GM19468 (cell line): ENCODE results near the gene TC2N.
"Not testable (repeated sequence)": the region's sequence is repeated elsewhere in the genome, so short reads cannot be mapped to it uniquely, and the experiment has no call there.

Experiments
- ATAC-seq: cut with Tn5 transposase; IDR thresholded peaks from one replicate; pipeline ENCODE4 v1.9.1; 2021; ENCODE audit warnings: mild to moderate bottlenecking, moderate library complexity, moderate number of reproducible peaks; ENCODE audit not compliant: unreplicated experiment; ENCODE audit errors: extremely low read depth

Gene TC2N

GRCh38 chr14:91774140-91775096 is 92.9 kb downstream of the TC2N start:
- no peak for ATAC-seq

DNA sequence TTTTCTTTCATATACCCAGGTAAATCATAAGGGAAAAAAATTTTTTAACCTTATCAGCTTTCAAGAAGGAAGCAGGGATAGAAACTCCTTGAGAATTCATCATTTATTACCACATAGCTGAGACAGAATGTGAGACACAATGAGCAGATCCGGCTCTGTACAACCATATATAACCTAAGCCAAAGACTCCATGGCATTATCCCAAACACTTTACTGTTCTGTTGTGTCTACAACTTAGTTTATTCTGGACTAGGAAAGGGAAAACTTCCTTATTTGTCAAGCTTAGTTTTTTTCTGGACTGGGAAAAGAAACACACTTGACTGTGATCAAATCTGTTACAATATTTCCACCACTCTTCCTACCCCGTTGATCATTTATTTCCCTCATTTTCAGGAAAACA is 97.2 kb downstream of the TC2N start:
- no peak for ATAC-seq

DNA sequence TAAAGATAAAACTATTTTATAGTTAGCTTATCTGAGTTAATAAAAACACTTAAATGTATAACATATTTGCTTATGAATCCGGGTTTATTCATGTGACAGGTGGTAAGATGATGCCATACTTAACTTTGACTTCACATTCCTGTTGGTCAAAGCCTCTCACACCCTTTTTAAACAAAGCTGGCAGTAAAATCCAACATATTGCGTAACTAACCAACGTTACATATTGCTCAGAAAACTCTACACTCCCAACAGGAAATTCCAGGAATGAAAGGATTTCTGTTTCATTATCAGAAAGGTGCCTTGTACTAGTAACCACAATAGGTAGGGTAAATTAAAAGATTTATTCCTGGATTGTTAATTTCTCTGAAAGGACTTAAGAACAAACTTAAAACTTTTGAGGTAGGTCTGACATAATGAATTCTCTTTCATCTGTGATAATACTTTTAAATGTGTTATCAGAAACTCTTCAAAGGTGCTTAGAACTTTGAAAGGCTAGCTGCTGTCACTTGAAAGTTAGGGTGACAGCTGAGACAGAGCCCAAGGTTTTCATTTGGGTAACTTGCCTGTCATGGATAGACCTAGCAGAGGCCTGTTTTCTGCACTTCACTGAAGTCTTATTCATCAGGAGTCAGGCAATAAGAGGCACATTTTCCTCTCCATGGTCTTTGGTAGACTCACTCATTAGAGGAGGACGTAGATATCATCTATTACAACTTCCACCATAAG is 111.6 kb downstream of the TC2N start:
- no peak for ATAC-seq

- no peak for ATAC-seq
Measured at GRCh38 chr14:91754819-91755218, 112.5 kb downstream of the TC2N start.

GRCh38 chr14:91754185-91754584 is 113.2 kb downstream of the TC2N start:
- no peak for ATAC-seq

DNA sequence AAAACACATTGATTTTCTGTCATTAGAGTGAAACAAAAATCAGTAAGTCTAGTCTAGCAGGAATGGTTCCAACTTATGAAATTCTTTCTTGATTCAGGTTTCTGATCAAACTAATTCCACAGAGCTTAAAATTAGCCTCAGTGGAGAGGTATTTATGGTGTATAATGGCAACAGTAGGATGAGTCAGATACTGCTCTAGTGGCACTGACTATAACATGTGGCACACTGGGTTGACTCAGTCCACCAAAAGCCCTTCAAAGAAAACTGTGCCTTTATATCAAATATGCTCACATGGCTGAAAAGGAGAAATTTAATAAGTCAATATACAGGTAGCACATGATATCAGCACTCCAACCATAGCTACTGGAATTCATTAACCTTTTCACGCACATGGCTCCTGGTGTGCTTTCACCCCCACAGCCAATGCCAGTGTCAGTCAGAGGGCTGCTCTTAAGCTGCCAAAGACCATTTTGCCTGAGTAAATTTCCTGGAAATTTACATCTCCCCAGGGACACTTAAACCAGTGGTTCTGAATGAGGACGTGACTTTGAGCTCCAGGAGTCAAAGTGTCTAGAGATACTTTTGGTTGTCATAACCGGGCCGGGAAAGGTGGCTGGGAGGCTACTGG is 113.7 kb downstream of the TC2N start:
- ATAC-seq: no peak

GRCh38 chr14:91752961-91753360 is 114.4 kb downstream of the TC2N start:
- no peak for ATAC-seq

GRCh38 chr14:91751719-91752118 is 115.6 kb downstream of the TC2N start:
- no peak for ATAC-seq

GRCh38 chr14:91750634-91751198 is 116.6 kb downstream of the TC2N start:
- no peak for ATAC-seq

DNA sequence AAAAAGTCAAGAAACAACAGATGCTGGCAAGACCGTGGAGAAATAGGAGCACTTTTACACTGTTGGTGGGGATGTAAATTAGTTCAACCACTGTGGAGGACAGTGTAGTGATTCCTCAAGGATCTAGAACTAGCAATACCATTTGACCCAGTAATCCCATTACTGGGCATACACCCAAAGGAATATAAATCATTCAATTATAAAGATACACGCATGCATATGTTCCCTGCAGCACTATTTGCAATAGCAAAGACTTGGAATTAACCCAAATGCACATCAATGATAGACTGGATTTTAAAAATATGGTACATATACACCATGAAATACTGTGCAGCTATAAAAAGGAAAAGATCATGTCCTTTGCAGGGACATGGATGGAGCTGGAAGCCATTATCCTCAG is 117.5 kb downstream of the TC2N start:
- ATAC-seq: no peak

GRCh38 chr14:91748049-91748448 is 119.3 kb downstream of the TC2N start:
- no peak for ATAC-seq

GRCh38 chr14:91745344-91745743 is 122.0 kb downstream of the TC2N start:
- ATAC-seq: no peak

DNA sequence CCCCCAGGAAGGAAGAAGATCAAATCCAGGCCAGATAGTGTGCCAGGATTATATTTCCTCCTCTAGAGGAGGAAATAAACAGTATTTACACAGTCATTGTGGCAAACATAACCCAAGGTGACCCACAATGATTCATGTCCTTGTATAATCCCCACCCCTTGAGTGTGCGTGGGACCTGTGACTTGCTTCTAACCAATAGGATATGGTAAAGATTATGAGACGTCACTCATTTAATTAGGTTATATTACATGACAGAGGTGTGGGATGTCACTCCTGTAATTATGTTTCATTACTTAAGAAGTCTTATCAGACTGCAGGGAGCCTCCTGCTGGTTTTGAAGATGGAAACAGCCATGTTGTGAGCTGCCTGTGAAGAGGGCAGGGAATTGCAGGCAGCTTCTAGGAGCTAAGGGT is 123.3 kb downstream of the TC2N start:
- no peak for ATAC-seq

DNA sequence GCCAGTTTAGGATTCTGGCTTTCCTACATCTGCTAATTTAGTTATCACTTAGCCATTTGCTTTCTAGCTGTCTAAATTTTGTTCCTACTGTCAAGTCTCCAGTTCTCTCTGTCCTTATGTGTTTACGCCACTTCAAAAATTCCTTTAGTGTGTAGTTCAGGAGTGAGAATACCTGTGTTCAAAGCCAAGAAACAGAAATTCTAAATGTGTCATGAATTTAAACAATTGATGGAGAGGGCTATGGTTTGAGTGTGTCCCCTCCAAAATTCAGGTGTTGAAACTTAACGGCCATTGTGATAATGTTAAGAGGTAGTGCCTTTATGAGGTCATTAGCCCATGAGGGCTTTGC is 124.1 kb downstream of the TC2N start:
- ATAC-seq: no peak

GRCh38 chr14:91742621-91743304 is 124.6 kb downstream of the TC2N start:
- ATAC-seq: no peak

GRCh38 chr14:91739867-91740266 is 127.5 kb downstream of the TC2N start:
- not testable (repeated sequence) for ATAC-seq

DNA sequence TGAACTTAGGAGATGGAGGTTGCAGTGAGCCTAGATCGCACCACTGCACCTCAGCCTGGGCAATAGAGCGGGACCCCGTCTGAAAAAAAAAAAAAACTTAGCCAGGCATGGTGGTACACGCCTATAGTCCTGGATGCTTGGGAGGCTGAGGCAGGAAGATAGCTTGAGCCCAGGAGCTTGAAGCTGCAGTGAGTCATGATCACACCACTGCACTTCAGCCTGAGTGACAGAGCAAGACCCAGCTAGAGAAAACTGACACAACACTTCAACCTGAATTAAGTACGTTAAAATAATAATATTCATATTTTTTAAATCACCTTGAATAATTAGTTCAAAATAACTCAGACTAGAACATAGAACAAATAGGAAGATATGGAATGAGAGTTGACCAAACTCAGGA is 129.7 kb downstream of the TC2N start:
- ATAC-seq: no peak

DNA sequence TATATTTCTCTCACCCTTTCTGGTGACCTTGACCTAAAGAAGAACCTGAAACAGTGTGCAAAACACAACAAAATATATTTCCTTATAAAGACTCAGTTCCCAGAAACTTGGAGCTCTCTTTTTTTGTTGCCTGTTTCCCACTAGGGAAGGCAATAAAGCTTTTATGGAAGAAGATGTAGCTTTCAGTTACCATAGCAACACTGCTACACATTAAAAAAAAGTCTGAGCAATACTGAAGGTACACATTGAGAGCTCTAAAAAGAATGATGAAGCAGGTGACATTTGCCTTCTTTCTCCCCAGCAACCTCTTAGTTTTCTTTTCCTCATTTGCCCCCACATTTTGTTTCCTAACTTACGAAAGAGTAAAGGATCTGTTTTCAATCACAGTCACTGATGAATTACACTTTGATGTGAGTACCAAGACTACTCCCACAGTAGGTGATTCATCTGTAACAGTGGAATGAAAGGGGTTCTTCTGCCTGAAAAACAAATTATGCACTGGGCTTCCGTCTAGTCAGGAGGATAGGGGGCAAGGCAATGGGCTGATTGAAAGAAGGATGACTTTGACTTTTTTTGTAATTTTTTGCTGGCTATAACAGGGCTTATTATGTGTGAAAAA is 134.4 kb downstream of the TC2N start:
- no peak for ATAC-seq

- no peak for ATAC-seq
Measured at GRCh38 chr14:91732439-91732838, 134.9 kb downstream of the TC2N start.

- no peak for ATAC-seq
Measured at GRCh38 chr14:91731986-91732385, 135.3 kb downstream of the TC2N start, which contains the start of gene CATSPERB. TSS of gene CATSPERB (minus strand) at chr14:91732086. CDS start at chr14:91729479, 2,607 bp downstream.
